ENCODE results near the gene NTSR1. TPM values are rescaled to one million over a fixed set of nuclear protein-coding genes. Genes with fewer than 3 reads are reported as not detected.

NTSR1 gene
- total and polyA plus RNA-seq, 2 donors (not counting 1 experiment from before 2014, with no cell fraction given): not detected

DNA sequence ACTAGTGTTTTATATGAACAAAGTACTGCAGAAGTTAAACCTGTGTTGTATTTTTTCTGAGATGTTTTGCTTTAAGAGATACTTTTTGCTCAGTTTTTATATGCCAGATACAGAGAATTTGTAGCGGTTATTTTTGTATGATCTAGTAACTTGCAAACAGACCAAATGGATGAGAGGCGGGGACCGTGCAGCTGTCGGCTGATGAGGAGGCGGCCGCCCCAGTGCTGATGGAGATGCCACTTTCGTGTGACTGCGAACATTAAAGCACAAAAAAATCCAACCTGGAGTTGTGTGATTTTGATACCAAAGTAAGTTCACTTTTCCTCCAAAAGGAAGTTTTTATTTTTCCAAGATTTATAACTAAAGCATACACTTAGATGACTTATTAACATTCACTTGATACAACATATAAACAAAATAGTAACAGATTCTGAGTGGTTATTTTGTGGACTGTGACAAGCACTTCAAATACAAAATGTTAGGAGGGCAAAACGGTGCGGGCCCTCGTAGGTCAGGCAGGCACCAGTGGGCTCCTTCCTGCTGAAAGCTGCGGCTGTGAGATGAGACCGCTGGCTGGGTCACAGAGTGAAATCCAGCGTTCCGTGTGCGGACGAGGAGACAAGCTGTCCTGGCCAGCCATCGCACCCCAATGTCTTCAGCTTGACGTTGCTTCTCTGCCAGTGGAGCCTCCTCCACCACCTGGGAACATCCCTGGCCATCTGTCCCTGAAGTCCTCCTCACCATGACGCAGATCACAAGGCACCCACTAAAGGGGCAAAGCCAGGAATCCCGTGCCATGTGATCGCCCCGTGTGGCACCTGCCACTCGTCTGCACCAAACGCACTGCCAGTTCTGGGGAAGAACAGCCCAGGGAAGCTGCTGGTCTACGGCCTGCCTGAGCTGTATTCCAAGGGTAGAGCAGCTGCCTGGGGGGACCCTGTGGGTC lies 92.0 kb downstream of the NTSR1 start:
- peaks cover 9 to 25% of the 10 kb centered on the region in 2 donors for H3K4me1 ChIP-seq (ENCODE audit: control insufficient read depth in 2 of 2, insufficient read depth in 2 of 2, low read length in 2 of 2)
- ATAC-seq (ENCODE audit: low read depth) (no peak), DNase-seq (no peak)
- intact Hi-C loops (cut with micrococcal nuclease): no loop called here
- peaks cover 2 to 25% of the 10 kb centered on the region in 2 experiments for H3K36me3 ChIP-seq (replicated peaks in 1 of 2; ENCODE audit: control extremely low read depth in 1 of 2, control insufficient read depth in 1 of 2, extremely low read depth in 1 of 2, insufficient read depth in 2 of 2, low read length in 1 of 2)
- no peak overlapping the region for H3K4me3 Mint-ChIP-seq
- no peak overlapping the region for H3K27ac ChIP-seq (ENCODE audit: low read length in 2 of 2)
- no peak overlapping the region for H3K9ac ChIP-seq (ENCODE audit: low read length)
- 94% methylated on average over 19 of the region's 26 CpGs for WGBS (ENCODE audit: insufficient coverage)
- no peaks in the 10 kb centered on the region for H3K27me3 Mint-ChIP-seq
- peaks cover 13% of the 10 kb centered on the region for H3K79me2 ChIP-seq (ENCODE audit: control insufficient read depth, insufficient read depth, low read length)
- CTCF ChIA-PET: no interaction called here
- POLR2A ChIA-PET: no interaction called here
- H3K27ac Mint-ChIP-seq: no peak overlapping the region
- no peak for TF ChIP-seq EZH2 (IDR thresholded peaks at IDR 0.05; ENCODE audit: borderline replicate concordance, insufficient read depth, low read depth, low read length, poor library complexity, severe bottlenecking)
- TF ChIP-seq CTCF (IDR thresholded peaks at IDR 0.05): no peak
- no peak overlapping the region for H3K4me3 ChIP-seq (ENCODE audit: control extremely low read depth in 1 of 5, extremely low read depth in 1 of 5, insufficient read depth in 1 of 5, low read depth in 2 of 5, low read length in 4 of 5)
- H2AFZ ChIP-seq (ENCODE audit: insufficient read depth, low read depth, low read length, poor library complexity, severe bottlenecking): no peak overlapping the region
- no peak overlapping the region for H3K4me2 ChIP-seq (replicated peaks; ENCODE audit: low read depth, low read length, poor library complexity, severe bottlenecking)
- no peaks in the 10 kb centered on the region for H3K9me3 ChIP-seq (ENCODE audit: control extremely low read depth in 1 of 3, control insufficient read depth in 2 of 3, insufficient read depth in 1 of 3, low read length in 2 of 3)
- no peaks in the 10 kb centered on the region for H3K9me3 Mint-ChIP-seq (ENCODE audit: insufficient read depth)
- no peaks in the 10 kb centered on the region for H3K27me3 ChIP-seq (replicated peaks in 1 of 4; ENCODE audit: control extremely low read depth in 1 of 4, control insufficient read depth in 3 of 4, insufficient read depth in 4 of 4, low read length in 3 of 4)
- peaks cover 26% of the 10 kb centered on the region for H3K4me1 Mint-ChIP-seq
- peaks cover 12% of the 10 kb centered on the region for H4K20me1 ChIP-seq (ENCODE audit: control insufficient read depth, insufficient read depth, low read length, poor library complexity, severe bottlenecking)

All from B cell (primary cell).